ENCODE data around the gene AGO3. TPM values are rescaled to one million over a fixed set of nuclear protein-coding genes. Genes with fewer than 3 reads are reported as not detected.

Gene AGO3
- total and polyA plus RNA-seq, 10 of the 15 experiments (the other 5 are each of a cell fraction or from before 2014, with no cell fraction given), result 3.9 to 35.2 (median 12.5) TPM

DNA sequence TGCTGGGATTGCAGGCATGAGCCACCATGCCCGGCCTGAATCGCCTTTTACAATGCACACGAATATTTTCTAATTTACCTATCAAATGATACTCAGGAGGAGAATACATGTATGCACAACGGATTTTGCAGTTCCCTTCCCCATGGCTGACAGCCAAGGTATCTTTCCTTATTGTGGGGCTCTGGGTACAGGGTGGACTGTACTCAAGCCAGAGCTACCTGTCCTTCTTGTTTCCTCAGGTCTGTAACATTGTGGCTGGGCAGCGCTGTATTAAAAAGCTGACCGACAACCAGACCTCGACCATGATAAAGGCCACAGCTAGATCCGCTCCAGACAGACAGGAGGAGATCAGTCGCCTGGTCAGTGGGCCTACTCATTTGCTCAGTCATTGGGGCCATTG lies 29.7 kb upstream of the AGO3 start:
- POLR2A ChIA-PET, result no interaction called here
- no peak for FAIRE-seq
- SMC1A ChIA-PET (ENCODE audit: uncharacterized antibody, unreplicated experiment), result no interaction called here
- intact Hi-C loops (cut with micrococcal nuclease; ENCODE audit: unreplicated experiment) (no loop called here), in situ Hi-C loops (cut with MboI) (no loop called here)
- Histone ChIP-seq H3K4me1 (ENCODE audit: control insufficient read depth, insufficient read depth, low read length) (no peaks in the 10 kb centered on the region), H3K27ac (ENCODE audit: control insufficient read depth, insufficient read depth) (no peak overlapping the region), H3K27me3 (replicated peaks in 1 of 2; ENCODE audit: control insufficient read depth in 2 of 2, insufficient read depth in 2 of 2, low read length in 1 of 2) (no peaks in the 10 kb centered on the region), H3K9ac (ENCODE audit: control insufficient read depth, insufficient read depth, low read length) (no peak overlapping the region), H3K9me3 (replicated peaks; ENCODE audit: control insufficient read depth, insufficient read depth, low read length) (no peaks in the 10 kb centered on the region), H4K20me1 (ENCODE audit: control insufficient read depth, insufficient read depth) (no peaks in the 10 kb centered on the region), H2AFZ (ENCODE audit: control insufficient read depth, low read depth, low read length) (no peak overlapping the region), H3K4me3 (no peak overlapping the region), H3K36me3 (ENCODE audit: control insufficient read depth in 2 of 2, insufficient read depth in 2 of 2, low read length in 1 of 2) (peaks cover 4 to 5% of the 10 kb centered on the region in 2 experiments; a peak in 3 of 4 replicates), H3K79me2 (ENCODE audit: control insufficient read depth, insufficient read depth, low read length) (no peaks in the 10 kb centered on the region), H3K4me2 (ENCODE audit: control insufficient read depth, insufficient read depth) (no peak overlapping the region)
- ATAC-seq, result no peak
- DNase-seq (ENCODE audit: low read depth, low spot score), result no peak
- RAD21 ChIA-PET (ENCODE audit: unreplicated experiment), result interaction anchor here (0.6 kb wide), 1 partner anchor 153 kb away, joined by 3 read pairs; no protein-coding TSS in a partner anchor
- WGBS (ENCODE audit: insufficient coverage, insufficient replicate concordance, low lambda C conversion rate, missing lambda C conversion rate), result 91% methylated on average over 9 of the region's 9 CpGs
- BruUV-seq (replicated peaks), result no TSS peak
- CTCF ChIA-PET, result interaction anchor here (0.7 to 1.2 kb wide), 2 partner anchors 13 kb away, joined by 3 to 4 read pairs; no protein-coding TSS in a partner anchor
- no peak for TF ChIP-seq SMC3 (IDR thresholded peaks at IDR 0.05; ENCODE audit: borderline replicate concordance, low read length)
- TF ChIP-seq FOS (IDR thresholded peaks at IDR 0.05; ENCODE audit: borderline replicate concordance, extremely low read depth, insufficient read length), result no peak
- no peak for TF ChIP-seq SMARCA5 (IDR thresholded peaks at IDR 0.05)
- TF ChIP-seq, protein P1, sequence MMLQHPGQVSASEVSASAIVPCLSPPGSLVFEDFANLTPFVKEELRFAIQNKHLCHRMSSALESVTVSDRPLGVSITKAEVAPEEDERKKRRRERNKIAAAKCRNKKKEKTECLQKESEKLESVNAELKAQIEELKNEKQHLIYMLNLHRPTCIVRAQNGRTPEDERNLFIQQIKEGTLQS (IDR thresholded peaks at IDR 0.05; ENCODE audit: borderline replicate concordance, extremely low read depth, low read depth, low read length), result no peak

DNA sequence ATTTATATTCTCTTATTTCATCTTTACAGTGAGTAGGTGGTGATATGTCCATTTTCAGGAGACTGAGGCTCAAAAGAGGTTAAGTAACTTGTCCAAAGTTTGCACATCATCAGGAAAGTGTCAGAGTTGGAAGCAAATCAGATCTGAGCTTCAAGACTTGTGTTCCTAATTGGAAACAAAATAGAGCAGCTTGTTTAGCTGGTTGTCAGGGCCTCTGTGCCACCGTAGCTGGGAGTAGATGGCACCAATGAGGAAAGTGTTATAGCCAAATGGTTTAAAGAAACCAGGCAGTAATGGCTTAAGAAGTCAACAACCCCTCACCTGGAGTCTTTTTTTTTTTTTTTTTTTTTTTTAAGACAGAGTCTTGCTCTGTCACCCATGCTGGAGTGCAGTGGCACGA lies 28.2 kb upstream of the AGO3 start:
- Histone ChIP-seq H3K4me2 (ENCODE audit: control insufficient read depth, insufficient read depth) (no peak overlapping the region), H4K20me1 (ENCODE audit: control insufficient read depth, insufficient read depth) (no peaks in the 10 kb centered on the region), H3K79me2 (ENCODE audit: control insufficient read depth, insufficient read depth, low read length) (no peaks in the 10 kb centered on the region), H3K4me3 (no peak overlapping the region), H3K9ac (ENCODE audit: control insufficient read depth, insufficient read depth, low read length) (no peak overlapping the region), H3K36me3 (ENCODE audit: control insufficient read depth in 2 of 2, insufficient read depth in 2 of 2, low read length in 1 of 2) (peaks cover 2 to 16% of the 10 kb centered on the region in 2 experiments; a peak in 3 of 4 replicates), H2AFZ (ENCODE audit: control insufficient read depth, low read depth, low read length) (no peak overlapping the region), H3K9me3 (replicated peaks; ENCODE audit: control insufficient read depth, insufficient read depth, low read length) (no peaks in the 10 kb centered on the region), H3K4me1 (ENCODE audit: control insufficient read depth, insufficient read depth, low read length) (no peaks in the 10 kb centered on the region), H3K27ac (ENCODE audit: control insufficient read depth, insufficient read depth) (no peak overlapping the region), H3K27me3 (replicated peaks in 1 of 2; ENCODE audit: control insufficient read depth in 2 of 2, insufficient read depth in 2 of 2, low read length in 1 of 2) (no peaks in the 10 kb centered on the region)
- POLR2A ChIA-PET, result interaction anchor here (0.6 kb wide), 1 partner anchor 14 kb away, joined by 3 read pairs; no protein-coding TSS in a partner anchor
- FAIRE-seq (no peak), ATAC-seq (no peak), DNase-seq (ENCODE audit: low read depth, low spot score) (no peak)
- intact Hi-C loops (cut with micrococcal nuclease; ENCODE audit: unreplicated experiment) (no loop called here), in situ Hi-C loops (cut with MboI) (no loop called here)
- TF ChIP-seq CBX3 (IDR thresholded peaks at IDR 0.05; ENCODE audit: borderline replicate concordance, low read depth) (no peak), NFXL1 (IDR thresholded peaks at IDR 0.05; ENCODE audit: borderline replicate concordance) (no peak)
- CTCF ChIA-PET, result interaction anchor here (0.7 kb wide), 1 partner anchor 14 kb away, joined by 3 read pairs; no protein-coding TSS in a partner anchor
- BruUV-seq (replicated peaks), result no TSS peak
- RAD21 ChIA-PET (ENCODE audit: unreplicated experiment), result no interaction called here
- SMC1A ChIA-PET (ENCODE audit: uncharacterized antibody, unreplicated experiment), result no interaction called here
- WGBS (ENCODE audit: insufficient coverage, insufficient replicate concordance, low lambda C conversion rate, missing lambda C conversion rate), result 100% methylated on average over 2 of the region's 2 CpGs
